Adipose tissue (tissue), 3 donors: ENCODE measurements around the gene ADPRH. TPM values are rescaled to one million over a fixed set of nuclear protein-coding genes. Genes with fewer than 3 reads are reported as not detected.
A peak's percentile ranks its signal among the peaks of the same experiment; 100 is the strongest.
"Not testable (repeated sequence)": the region's sequence is repeated elsewhere in the genome, so short reads cannot be mapped to it uniquely, and the experiment has no call there.

ENCODE experiments used
- H3K27ac ChIP-seq: one replicate; pipeline ENCODE4 v1.5.1; 2013; ENCODE audit warnings: low read depth, low read length
- WGBS, 3 donors: extraction: QIAGEN DNeasy Blood & Tissue Kit; methylation state at CpG; one replicate each; pipeline ENCODE4 v1.1.7; 2013; 5-methylcytosine and 5-hydroxymethylcytosine counted together
- polyA plus RNA-seq, 3 donors: library from polyadenylated mRNA; stranded (reverse); fragments of 200-250 nt; gene quantifications; one replicate each; pipeline ENCODE4 v1.2.3, GENCODE V29; 2013
- donor health status: healthy with polysubstance abuse.
- donor health status: Bipolar disorder and iron deficiency.
- donor health status: healthy.

The ADPRH gene
- polyA plus RNA-seq, 3 donors = 5.4 to 6.5 (median 6.5) TPM

DNA sequence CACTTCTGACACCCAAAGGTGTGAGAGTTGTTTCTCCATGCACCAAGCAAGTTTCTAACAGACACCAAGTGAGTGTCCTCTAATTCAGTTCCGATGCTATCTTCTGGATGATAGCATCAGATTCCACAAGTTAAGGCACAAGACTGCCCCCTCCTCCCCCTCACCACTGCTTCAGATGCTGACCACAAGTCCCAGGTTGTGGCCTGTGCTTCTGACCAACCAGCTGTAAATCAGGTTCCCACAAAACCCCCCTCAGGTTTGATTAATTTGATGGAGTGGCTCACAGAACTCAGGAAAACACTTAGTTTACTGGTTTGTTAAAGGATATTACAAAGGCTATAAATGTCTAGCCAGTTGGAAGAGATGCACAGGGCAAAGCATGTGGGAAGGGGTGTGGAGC lies 11.4 kb downstream of the ADPRH start:
- no peak overlapping the region for H3K27ac ChIP-seq
- WGBS, 3 donors = 95 to 96% (median 96%) methylated on average over 1 of the region's 1 CpG

DNA sequence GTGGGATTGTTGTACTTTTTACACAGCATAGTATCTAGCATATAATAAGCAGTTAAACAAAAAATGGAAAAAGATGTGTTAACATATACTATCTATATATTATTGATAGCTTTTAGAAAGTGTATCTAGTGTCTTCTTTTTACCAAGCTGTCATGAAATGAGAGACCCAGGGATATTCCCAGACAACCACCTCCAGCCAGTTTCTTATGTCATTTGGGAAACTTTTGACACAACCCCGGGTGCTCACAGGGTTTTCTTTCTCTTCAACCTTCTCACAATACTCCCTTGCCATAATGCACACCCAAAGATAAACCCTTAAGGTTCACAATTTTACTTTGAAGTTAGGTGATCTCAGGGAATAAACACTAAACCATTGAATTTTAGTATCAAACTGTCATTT lies 13.6 kb downstream of the ADPRH start:
- 62 to 78% (median 70%) methylated on average over 1 of the region's 1 CpG for WGBS, 3 donors
- no peak overlapping the region for H3K27ac ChIP-seq

DNA sequence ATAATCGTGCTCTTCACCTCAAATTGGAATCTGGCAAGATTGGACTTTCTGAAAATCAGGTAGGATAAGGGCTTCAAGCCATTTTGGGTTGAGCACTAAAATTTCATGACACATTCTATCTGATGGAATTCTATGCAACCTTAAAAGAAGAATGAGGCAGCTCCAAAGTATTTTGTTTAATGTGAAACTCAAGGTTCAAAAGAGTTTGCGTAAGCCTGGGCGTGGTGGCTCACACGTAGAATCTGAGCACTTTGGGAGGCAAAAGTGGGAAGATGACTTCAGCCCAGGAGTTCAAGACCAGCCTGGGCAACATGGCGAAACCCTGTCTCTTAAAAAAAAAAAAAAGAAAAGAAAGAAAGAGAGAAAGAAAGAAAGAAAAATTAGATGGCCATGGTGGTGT lies 14.8 kb downstream of the ADPRH start:
- WGBS, 3 donors = 84 to 89% (median 89%) methylated on average over 5 of the region's 5 CpGs
- no peak overlapping the region for H3K27ac ChIP-seq

DNA sequence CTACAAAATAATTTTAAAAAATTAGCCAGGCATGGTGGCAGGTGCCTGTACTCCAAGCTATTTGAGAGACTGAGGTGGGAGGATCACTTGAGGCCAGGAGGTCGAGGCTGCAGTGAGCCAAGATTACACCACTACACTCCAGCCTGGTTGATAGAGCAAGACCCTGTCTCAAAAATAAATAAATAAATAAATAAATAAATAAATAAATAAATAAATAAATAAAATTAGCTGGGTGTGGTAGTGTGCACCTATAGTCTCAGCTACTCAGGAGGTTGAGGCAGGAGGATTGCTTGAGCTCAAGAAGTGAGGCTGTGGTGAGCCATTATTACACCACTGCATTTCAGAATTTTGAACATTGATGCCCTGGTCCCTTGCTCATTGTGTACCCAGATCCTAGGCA lies 15.6 kb downstream of the ADPRH start:
- WGBS, 3 donors = 87 to 100% (median 92%) methylated on average over 1 of the region's 1 CpG
- not testable (repeated sequence) for H3K27ac ChIP-seq

DNA sequence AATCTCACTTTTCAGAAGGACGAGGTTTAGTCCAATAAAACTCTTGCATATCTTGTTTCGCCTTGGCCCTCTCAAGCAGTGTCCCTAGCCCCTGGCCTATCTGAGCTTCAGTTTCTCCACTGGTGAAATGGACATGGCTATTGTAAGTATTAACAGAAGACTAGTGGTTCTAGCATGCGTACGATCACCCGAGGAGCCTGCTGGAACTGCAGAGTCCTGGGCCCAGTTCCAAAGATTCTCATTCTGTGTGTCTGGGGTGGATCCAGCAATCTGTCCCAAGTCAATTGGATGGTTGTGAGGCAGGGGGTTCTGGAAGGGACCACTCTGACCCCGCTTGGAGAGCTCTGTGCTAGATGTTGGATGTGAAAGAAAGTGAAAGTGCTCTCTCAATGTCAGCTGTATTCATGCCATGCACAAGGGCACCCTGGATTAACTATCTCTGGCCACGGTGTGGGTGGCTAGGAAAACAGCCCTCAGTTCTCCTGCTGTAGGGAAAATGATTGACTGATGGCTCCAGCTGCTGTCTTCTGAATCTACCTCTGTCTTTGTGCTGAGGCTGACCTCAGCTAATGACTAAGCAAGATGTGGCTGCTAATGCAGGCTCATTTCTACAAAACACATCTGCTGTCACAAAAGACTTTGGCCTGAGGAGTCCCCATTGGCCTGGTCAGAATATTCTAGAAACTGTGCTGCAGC lies 16.5 kb downstream of the ADPRH start:
- 68 to 87% (median 76%) methylated on average over 7 of the region's 7 CpGs for WGBS, 3 donors
- H3K27ac ChIP-seq = no peak overlapping the region

DNA sequence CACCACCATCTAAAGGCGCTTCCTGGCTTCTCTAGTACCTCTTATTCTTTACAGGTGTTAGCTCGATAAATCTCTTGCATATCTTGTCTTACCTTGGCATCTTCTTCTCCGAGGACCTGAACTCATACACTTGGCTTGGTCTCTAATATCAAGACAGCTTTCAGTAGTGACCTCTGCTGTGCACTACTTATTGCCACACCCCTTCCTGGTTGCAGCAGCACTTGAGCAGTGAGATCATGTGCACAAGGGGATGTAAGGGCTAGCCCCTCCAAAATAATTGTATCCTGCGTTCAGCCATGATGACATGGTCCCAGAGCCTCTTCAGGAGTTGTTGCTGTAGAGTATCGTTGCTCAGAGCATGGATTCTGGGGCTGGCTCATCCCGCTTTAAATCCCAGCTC lies 17.1 kb downstream of the ADPRH start:
- WGBS, 3 donors = 76 to 93% (median 83%) methylated on average over 6 of the region's 6 CpGs
- no peak overlapping the region for H3K27ac ChIP-seq

DNA sequence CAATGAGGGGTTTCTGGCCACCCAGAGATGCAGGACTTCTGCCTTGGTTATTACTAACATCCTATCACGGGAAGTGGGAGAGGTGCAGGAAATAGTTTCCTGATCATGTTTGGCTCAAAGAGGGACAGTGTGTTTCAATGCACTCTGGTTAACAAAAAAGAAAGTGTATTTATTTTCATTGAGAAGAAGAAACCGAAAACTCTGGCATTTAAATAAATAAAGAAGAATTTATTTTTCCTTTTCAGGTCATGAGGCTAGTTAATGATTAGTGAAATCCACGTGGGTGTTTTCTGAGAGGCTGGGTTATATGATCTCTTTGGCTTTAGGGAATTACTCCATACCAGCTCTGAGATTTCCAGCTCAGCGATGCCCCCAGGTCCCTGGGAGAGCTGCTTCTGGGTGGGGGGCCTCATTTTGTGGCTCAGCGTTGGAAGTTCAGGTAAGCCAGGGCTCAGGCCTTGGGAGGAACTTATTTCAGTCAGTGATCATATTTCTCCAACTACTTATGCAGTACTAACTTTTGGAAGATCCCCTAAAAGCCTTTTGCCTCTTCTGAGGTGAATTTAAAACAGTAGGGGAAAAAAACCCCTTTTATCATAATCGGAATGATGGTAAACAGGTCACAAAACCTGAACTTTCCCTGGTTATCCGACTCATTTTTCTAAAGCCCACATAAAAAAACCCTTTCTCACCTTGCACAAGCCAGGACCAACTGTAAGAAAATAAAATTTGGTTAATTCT lies 18.4 kb downstream of the ADPRH start, which contains the start of gene PLA1A:
Gene PLA1A (plus strand): TSS at position 338 of the 741 bp plus-strand sequence. CDS start 29 bp downstream, at position 367.
- peak within 1 kb of the TSS; percentile 51 for H3K27ac ChIP-seq
- WGBS, 3 donors = 36 to 66% (median 60%) methylated on average over 7 of the region's 7 CpGs

DNA sequence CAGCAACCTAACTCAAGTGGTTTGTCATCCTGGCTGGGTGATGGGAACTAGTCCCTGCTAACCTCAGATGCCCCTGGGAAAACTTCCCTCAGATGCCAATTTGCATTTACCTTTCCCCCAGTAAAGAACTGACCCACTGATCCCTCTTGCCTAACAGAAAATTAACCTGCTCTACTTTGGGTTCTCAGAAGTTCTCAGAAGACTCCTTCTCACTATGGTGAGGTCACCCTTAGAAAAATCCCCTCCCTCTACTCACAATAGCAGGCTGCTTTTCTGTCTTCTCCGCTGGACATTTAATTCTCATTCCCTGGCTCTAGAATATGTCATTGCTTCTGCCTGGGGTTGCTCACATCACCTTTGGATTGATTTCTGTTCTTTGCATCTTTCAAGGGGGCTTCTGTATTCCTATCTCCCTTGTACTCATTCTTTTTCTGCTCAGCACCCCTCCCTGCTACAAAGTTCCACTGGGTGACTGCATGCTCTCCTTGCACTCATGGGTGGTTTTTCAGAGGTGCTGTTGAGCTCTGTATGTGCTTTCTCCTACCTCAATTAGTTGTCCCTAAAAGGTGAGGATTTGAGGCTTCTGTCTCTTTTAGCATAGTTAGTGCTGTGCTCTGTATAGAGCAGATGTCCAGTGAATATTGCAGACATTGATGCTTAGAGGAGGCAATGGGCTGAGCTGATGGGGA lies 19.3 kb downstream of the ADPRH start:
- 90 to 96% (median 93%) methylated on average over 1 of the region's 1 CpG for WGBS, 3 donors
- no peak overlapping the region for H3K27ac ChIP-seq

DNA sequence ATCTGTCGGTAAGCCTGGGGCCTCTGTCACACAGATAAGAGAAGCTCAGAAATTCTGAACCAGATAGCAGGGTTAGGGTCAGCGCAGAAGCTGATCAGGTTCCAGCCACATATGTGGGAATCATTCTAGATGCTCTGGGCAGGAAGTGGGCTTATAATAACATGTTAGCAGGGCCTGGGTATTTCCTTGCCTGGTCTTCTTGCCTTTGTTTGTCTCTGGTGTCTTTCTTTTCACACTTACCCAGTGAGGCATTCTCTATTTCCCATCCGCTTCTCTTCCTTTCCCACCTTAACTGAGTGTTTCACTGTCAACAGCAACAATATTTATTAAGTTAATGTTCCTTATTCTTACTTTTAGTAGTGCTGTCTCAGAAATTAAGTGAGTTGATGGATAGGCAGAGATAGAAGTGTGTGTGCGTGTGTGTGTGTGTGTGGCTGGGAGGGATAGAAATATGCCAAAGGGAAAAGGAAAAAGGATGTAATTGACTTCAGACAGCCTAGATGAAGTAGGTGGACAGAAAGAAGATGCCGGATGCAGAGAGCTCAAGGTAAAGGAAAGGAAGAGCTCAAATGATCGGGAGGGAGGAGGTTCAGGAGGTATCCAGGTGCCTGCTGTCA lies 20.4 kb downstream of the ADPRH start:
- 88 to 93% (median 91%) methylated on average over 6 of the region's 6 CpGs for WGBS, 3 donors
- H3K27ac ChIP-seq = no peak overlapping the region

DNA sequence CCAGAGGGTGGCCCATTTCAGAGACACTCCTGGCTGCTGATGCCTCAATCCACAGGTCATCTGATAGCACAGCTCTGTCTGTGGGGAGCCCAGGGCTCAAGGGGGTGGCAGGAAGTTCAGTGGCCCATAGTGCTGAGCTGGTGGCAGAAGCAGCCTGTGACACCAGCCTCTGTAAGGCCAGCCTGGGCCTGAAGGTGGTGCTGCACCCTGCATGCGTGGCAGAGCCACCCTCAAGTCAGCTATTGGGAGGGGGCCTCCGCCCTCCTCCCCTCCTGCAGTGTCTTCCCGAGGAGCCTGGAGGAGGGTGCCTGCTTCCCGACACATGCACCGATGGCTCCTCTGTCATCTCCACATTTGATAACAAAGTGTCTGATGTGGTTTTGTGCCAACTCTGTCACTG lies 21.4 kb downstream of the ADPRH start:
- no peak overlapping the region for H3K27ac ChIP-seq
- WGBS, 3 donors = 64 to 68% (median 64%) methylated on average over 5 of the region's 5 CpGs

DNA sequence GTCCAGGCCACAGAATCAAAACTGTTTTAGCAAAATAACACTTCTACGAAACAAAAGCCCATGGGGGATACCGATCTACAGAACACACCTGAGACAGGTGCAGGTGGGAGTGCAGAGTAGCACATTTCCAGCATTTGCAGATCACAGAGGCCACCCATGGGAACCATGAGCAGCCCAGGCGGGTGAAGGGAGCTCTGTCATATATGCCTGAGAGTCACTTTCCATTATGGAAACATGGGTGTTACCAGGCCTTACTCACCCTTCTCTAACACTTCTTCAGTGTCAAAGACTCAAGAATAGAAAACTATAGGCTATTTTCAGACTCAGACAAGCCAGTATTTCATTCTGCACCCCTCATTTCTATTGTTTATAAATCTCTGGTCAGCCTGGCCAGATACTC lies 21.9 kb downstream of the ADPRH start:
- no peak overlapping the region for H3K27ac ChIP-seq

DNA sequence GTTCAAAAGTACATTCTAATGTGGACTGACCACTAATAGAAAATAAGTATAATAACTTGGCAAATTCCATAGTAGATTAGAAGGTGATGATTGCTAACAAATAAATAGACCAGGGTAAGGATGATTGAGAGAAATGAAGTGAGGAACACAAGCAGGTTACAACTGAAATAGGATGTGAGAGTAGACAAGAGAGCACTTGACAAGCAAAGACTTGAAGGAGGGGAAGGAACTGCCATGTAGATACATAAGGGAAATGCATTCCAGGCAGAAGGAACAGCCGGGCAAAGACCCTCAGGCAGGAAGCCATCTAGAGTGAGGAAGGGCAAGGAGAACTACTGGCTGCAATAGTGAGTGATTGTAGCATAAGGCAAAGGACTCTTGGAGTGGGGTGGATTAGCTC lies 23.4 kb downstream of the ADPRH start:
- 50 to 88% (median 52%) methylated on average over 1 of the region's 1 CpG for WGBS, 3 donors
- H3K27ac ChIP-seq = no peak overlapping the region

More for the DNA sequence above, 21.9 kb downstream of the ADPRH start:
- 87 to 94% (median 92%) methylated on average over 3 of the region's 3 CpGs for WGBS, 3 donors

DNA sequence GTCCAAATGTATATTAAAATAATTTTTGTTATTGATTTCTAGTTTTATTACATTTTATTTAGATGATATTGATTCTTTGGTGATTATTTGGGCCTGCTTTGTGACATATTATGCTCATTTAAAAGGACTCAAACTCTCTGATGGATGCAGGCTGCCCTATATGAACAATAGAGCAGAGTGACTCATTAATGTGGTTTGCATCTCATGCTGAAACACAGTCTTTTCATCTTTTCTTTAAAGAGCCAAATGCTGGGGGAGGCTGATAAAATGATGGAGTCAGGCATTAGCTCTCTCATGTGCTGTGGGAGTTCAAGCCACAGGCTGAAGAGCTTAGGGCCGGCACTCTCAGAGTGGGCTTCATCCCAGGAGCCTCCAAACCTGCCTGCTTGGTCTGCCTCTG lies 25.6 kb downstream of the ADPRH start:
- WGBS, 3 donors = 63 to 91% (median 88%) methylated on average over 1 of the region's 1 CpG
- H3K27ac ChIP-seq = no peak overlapping the region

DNA sequence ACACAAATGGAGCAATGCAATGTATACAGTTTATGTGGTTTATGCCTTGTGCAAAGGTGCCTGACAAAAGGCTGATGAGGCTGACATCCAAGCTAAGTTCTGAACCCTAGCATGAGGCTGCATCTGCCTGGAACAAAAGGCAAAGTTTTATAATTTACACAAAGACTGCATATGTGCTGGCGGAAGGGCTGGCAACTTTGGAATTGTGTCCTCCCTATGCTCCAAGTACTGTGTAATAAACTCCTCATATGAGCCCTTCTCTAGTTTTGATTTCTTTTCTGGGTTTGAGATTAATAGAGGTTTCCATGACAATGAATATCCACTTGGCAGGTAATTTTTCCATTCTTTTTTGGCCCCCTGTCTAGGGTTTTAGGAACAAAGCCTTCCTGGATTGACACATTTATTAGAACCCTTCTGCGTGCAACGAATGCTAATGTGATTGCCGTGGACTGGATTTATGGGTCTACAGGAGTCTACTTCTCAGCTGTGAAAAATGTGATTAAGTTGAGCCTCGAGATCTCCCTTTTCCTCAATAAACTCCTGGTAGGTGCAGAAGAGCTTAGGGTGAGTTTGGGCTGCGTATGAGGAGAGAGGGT lies 29.2 kb downstream of the ADPRH start:
- 76 to 90% (median 86%) methylated on average over 6 of the region's 6 CpGs for WGBS, 3 donors
- H3K27ac ChIP-seq = no peak overlapping the region

DNA sequence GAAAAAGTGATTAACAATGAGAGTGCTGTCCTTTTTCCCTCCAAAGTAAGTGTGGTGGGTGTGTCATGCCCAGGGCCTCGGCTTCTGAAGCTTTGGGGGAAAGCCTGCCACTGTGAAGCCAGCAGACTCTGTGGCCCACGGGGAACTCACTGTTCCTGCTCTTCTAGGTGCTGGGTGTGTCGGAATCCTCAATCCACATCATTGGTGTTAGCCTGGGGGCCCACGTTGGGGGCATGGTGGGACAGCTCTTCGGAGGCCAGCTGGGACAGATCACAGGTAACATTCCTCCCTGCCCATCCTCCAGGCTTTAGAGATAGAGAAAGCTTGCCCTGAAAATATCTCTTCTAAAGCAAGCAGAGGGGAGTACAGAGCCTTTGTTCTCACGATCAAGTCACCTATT lies 30.0 kb downstream of the ADPRH start:
- WGBS, 3 donors = 47 to 66% (median 58%) methylated on average over 6 of the region's 6 CpGs
- no peak overlapping the region for H3K27ac ChIP-seq

DNA sequence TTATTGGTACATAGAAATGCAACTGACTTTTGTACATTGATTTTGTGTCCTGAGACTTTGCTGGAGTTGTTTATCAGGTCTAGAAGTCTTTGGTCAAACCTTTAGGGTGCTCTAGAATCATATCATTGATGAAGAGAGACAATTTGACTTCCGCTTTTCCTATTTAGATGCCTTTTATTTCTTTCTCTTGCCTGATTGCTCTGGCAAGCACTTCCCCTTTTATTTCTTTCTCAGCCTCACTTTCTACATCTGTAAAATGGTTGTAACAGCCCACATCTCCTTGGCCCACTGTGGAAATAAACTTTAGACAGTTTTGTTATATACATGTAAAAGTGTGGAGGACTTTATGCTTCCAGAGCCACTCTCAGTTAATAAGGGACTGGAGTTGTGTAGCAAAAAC lies 32.4 kb downstream of the ADPRH start:
- WGBS, 3 donors = 96 to 100% (median 100%) methylated on average over 1 of the region's 1 CpG
- no peak overlapping the region for H3K27ac ChIP-seq

DNA sequence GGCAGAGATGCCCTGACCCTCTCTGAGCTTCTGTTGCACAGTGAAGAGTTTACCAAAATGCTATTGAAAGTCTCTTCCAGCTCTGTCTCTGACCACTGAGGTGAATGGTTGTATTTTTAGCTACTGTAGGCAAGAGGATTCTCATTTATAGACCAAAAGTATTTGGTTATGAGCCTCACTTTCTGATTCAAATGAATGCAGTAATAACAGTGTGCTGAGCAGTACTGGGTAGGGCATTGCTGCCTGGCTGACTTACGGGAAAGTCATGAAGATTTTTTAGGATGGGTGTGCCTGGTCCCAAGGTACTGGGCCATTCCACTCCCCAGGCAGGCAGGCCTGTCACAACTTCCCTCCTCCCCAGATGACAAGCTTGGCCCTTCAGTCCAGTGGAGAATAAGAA lies 33.9 kb downstream of the ADPRH start:
- H3K27ac ChIP-seq = no peak overlapping the region
- WGBS, 3 donors = 88 to 94% (median 90%) methylated on average over 1 of the region's 1 CpG

DNA sequence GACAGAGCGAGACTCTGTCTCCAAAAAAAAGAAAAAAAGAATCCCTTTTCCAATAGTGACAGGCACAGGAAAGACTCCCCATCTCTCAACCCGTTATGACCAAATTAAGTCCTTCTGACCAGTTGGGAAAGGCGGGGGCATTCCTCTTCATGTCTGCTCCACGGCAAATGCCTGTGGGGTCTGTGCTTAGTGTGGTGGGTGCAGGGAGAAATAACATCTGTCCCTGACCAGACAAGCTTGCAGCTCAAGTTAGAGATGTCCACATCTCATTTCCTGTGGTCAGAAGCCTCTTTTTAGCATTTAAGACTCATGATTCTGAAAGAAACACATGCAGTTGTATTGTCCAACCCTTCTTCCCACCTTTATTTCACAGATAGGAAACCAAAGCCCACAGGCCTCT lies 34.6 kb downstream of the ADPRH start:
- H3K27ac ChIP-seq = no peak overlapping the region
- WGBS, 3 donors = 91 to 96% (median 92%) methylated on average over 4 of the region's 4 CpGs

DNA sequence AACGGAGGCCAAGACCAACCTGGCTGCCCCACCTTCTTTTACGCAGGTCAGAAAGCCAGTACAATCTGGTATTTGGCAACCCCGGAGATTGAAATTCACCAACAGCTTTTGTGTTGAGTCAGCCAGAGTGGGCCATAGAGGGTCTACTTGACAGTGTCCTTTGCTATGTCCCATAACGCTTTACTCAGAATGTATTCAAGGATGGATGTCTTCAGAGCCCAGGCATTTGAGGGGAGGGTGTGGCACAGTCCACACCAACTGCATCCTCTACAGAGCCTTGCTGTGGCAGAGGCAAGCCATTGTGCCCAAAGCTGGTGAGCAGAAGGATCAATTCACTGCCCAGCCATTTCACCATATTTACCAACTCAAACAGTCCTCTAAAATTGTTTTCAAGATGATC lies 36.8 kb downstream of the ADPRH start:
- H3K27ac ChIP-seq = no peak overlapping the region
- WGBS, 3 donors = 77 to 87% (median 86%) methylated on average over 4 of the region's 4 CpGs
